NOMO-1 treated with DMSO at 0.1 percent for 48 hours (cell line): ENCODE measurements around the gene AKR7A2.
"Not testable (repeated sequence)": the region's sequence is repeated elsewhere in the genome, so short reads cannot be mapped to it uniquely, and the experiment has no call there.

ENCODE experiments used
- DNase-seq: peaks from one replicate; lab custom pipeline; 2025; ENCODE audit not compliant: unreplicated experiment; lab: John Stamatoyannopoulos, UW

AKR7A2 gene

GRCh38 chr1:19268445-19268844 lies 43.5 kb downstream of the AKR7A2 start:
- DNase-seq = no peak

GRCh38 chr1:19262744-19263143 lies 49.2 kb downstream of the AKR7A2 start:
- no peak for DNase-seq

GRCh38 chr1:19262047-19262446 lies 49.9 kb downstream of the AKR7A2 start:
- DNase-seq = no peak

- DNase-seq = no peak
These were observed 51.5 kb downstream of the AKR7A2 start for GRCh38 chr1:19260211-19261138.

- no peak for DNase-seq
These were observed 53.6 kb downstream of the AKR7A2 start for GRCh38 chr1:19258353-19258752.

- DNase-seq = no peak
These were observed 54.6 kb downstream of the AKR7A2 start for GRCh38 chr1:19257178-19257914.

- not testable (repeated sequence) for DNase-seq
These were observed 55.6 kb downstream of the AKR7A2 start for GRCh38 chr1:19256301-19256700.

- no peak for DNase-seq
These were observed 56.7 kb downstream of the AKR7A2 start for GRCh38 chr1:19255288-19255687.

GRCh38 chr1:19254416-19254815 lies 57.5 kb downstream of the AKR7A2 start:
- no peak for DNase-seq
